GM08714 (cell line): Measurements from ENCODE around the gene DUS1L.

Experiments
- H3K4me3 ChIP-seq: fragments of 200-500 bp; sonication (Bioruptor generic); 2 replicates; pipeline ENCODE4 v1.5.1; 2014; ENCODE audit warnings: mild to moderate bottlenecking, low read length, inconsistent platforms
- ZNF274 ChIP-seq: IDR thresholded peaks from 2 replicates; pipeline ENCODE4 v1.6.1; 2012; ENCODE audit warnings: mild to moderate bottlenecking, low read depth, low read length

Gene DUS1L

GRCh38 chr17:82065638-82066303 is at the start of gene DUS1L:
Gene DUS1L (minus strand): TSS chr17:82065804. CDS start chr17:82065059, 745 bp downstream.
- H3K4me3 ChIP-seq = peak within 1 kb of the TSS; percentile 91

GRCh38 chr17:82114872-82115271 is 49.3 kb upstream of the DUS1L start:
- no peak overlapping the region for H3K4me3 ChIP-seq
- no peak for TF ChIP-seq ZNF274

More at GRCh38 chr17:82065638-82066303, at the start of gene DUS1L:
- TF ChIP-seq ZNF274 = no peak

GRCh38 chr17:82114447-82114846 is 48.8 kb upstream of the DUS1L start:
- TF ChIP-seq ZNF274 = no peak

GRCh38 chr17:82113941-82114340 is 48.3 kb upstream of the DUS1L start:
- no peak overlapping the region for H3K4me3 ChIP-seq
- no peak for TF ChIP-seq ZNF274

More at GRCh38 chr17:82114447-82114846, 48.8 kb upstream of the DUS1L start:
- H3K4me3 ChIP-seq = no peak overlapping the region

- no peak overlapping the region for H3K4me3 ChIP-seq
- no peak for TF ChIP-seq ZNF274
These were observed 47.8 kb upstream of the DUS1L start for GRCh38 chr17:82113422-82113821.

- no peak for TF ChIP-seq ZNF274
- H3K4me3 ChIP-seq = no peak overlapping the region
These were observed 47.3 kb upstream of the DUS1L start for GRCh38 chr17:82112914-82113311.

GRCh38 chr17:82112181-82112913 is 46.7 kb upstream of the DUS1L start:
- H3K4me3 ChIP-seq = no peak overlapping the region
- TF ChIP-seq ZNF274 = no peak

- H3K4me3 ChIP-seq = no peak overlapping the region
- no peak for TF ChIP-seq ZNF274
These were observed 44.7 kb upstream of the DUS1L start for GRCh38 chr17:82110298-82110697.

GRCh38 chr17:82108961-82109475 is 43.4 kb upstream of the DUS1L start:
- H3K4me3 ChIP-seq = no peak overlapping the region
- TF ChIP-seq ZNF274 = no peak

- no peak overlapping the region for H3K4me3 ChIP-seq
- TF ChIP-seq ZNF274 = no peak
These were observed 42.9 kb upstream of the DUS1L start for GRCh38 chr17:82108496-82108945.

- no peak overlapping the region for H3K4me3 ChIP-seq
- TF ChIP-seq ZNF274 = no peak
These were observed 42.4 kb upstream of the DUS1L start for GRCh38 chr17:82108038-82108437.

GRCh38 chr17:82107341-82107860 is 41.8 kb upstream of the DUS1L start:
- no peak overlapping the region for H3K4me3 ChIP-seq
- TF ChIP-seq ZNF274 = no peak

GRCh38 chr17:82106688-82107305 is 41.2 kb upstream of the DUS1L start:
- TF ChIP-seq ZNF274 = no peak
- H3K4me3 ChIP-seq = peak overlapping the region; percentile 53; the same call in 1 of the 2 replicates
